HepG2 (cell line): Measurements from ENCODE around the gene EXOC3L4. TPM values are rescaled to one million over a fixed set of nuclear protein-coding genes. Genes with fewer than 3 reads are reported as not detected.

Experiments
- ATAD3A ChIP-seq: sonication (generic); formaldehyde crosslinking; IDR thresholded peaks from 2 replicates; pipeline ENCODE4 v1.4.0; 2020; ENCODE audit warnings: missing genetic modification reagents
- KMT2A ChIP-seq: sonication (generic); formaldehyde crosslinking; IDR thresholded peaks from 2 replicates; pipeline ENCODE4 v1.4.0; 2020; ENCODE audit warnings: missing genetic modification reagents
- LCORL ChIP-seq, 2 experiments: fragments of 450-650 bp in 1 of 2; sonication (generic) in 1 of 2; formaldehyde crosslinking in 1 of 2; IDR thresholded peaks; 2 replicates each; pipeline versions ENCODE4 v1.5.0 to v1.6.1; 2017 to 2020; ENCODE audit warnings: antibody characterized with exemption in 1 of 2, missing genetic modification reagents in 1 of 2
- MAF1 ChIP-seq: sonication (generic); formaldehyde crosslinking; IDR thresholded peaks from 2 replicates; pipeline ENCODE4 v1.5.0; 2020; ENCODE audit warnings: missing genetic modification reagents, borderline replicate concordance
- NFIB ChIP-seq: sonication (generic); formaldehyde crosslinking; IDR thresholded peaks from 2 replicates; pipeline ENCODE4 v1.9.0; 2021; ENCODE audit warnings: missing genetic modification reagents, mild to moderate bottlenecking, borderline replicate concordance
- POLR2AphosphoS5 ChIP-seq: IDR thresholded peaks from 2 replicates; pipeline ENCODE4 v1.6.1; 2012; ENCODE audit warnings: low read depth, low read length
- SALL2 ChIP-seq: sonication (generic); formaldehyde crosslinking; IDR thresholded peaks from 2 replicates; pipeline ENCODE4 v1.8.1; 2023; ENCODE audit warnings: mild to moderate bottlenecking, missing genetic modification reagents, inconsistent platforms
- SIN3A ChIP-seq: IDR thresholded peaks from 2 replicates; pipeline ENCODE4 v1.6.1; 2011; ENCODE audit warnings: low read depth, mild to moderate bottlenecking, control low read depth, low read length, borderline replicate concordance
- TRAFD1 ChIP-seq: sonication (generic); formaldehyde crosslinking; IDR thresholded peaks from 2 replicates; pipeline ENCODE4 v1.5.1; 2020; ENCODE audit warnings: missing genetic modification reagents, mild to moderate bottlenecking, borderline replicate concordance
- ZHX2 ChIP-seq, 2 experiments: sonication (generic) in 1 of 2; formaldehyde crosslinking in 1 of 2; IDR thresholded peaks; 2 replicates each; pipeline versions ENCODE4 v1.6.1 to v1.9.0; 2014 to 2022; ENCODE audit warnings: antibody characterized with exemption in 1 of 2, borderline replicate concordance in 1 of 2, inconsistent platforms in 1 of 2, low read depth in 1 of 2, missing genetic modification reagents in 1 of 2
- ZNF136 ChIP-seq: sonication (generic); formaldehyde crosslinking; IDR thresholded peaks from 2 replicates; pipeline ENCODE4 v1.8.1; 2022; ENCODE audit warnings: low read depth, mild to moderate bottlenecking, moderate library complexity, missing genetic modification reagents
- ZNF256 ChIP-seq: sonication (generic); formaldehyde crosslinking; conservative IDR thresholded peaks from 2 replicates; pipeline ENCODE4 v1.4.0; 2020; ENCODE audit warnings: missing genetic modification reagents
- ZNF441 ChIP-seq: sonication (generic); formaldehyde crosslinking; IDR thresholded peaks from 2 replicates; pipeline ENCODE4 v1.7.0; 2021; ENCODE audit warnings: missing genetic modification reagents, borderline replicate concordance
- ZNF460 ChIP-seq: sonication (generic); formaldehyde crosslinking; IDR thresholded peaks from 2 replicates; pipeline ENCODE4 v1.5.1; 2020; ENCODE audit warnings: missing genetic modification reagents, mild to moderate bottlenecking, borderline replicate concordance
- ZNF513 ChIP-seq: sonication (generic); formaldehyde crosslinking; conservative IDR thresholded peaks from 2 replicates; pipeline ENCODE4 v1.5.0; 2020; ENCODE audit warnings: missing genetic modification reagents
- polyA plus RNA-seq, 8 experiments: library from polyadenylated mRNA; depleted of rRNA in 3 of 8; stranded (reverse) in 7 of 8; unstranded in 1 of 8; fragments of >200 nt; fragmentation: Illumina TruSeq in 4 of 8; extraction: Trizol in 4 of 8; gene quantifications; 2 replicates each; pipeline versions ENCODE4 v1.2.1 to v1.2.3, GENCODE V29; 2011 to 2016; ENCODE audit warnings: low read depth in 4 of 8, missing spikeins in 1 of 8, mixed read lengths in 1 of 8; ENCODE audit not compliant: insufficient read depth in 1 of 8
- total RNA-seq, 5 experiments: library from RNA; depleted of rRNA; stranded (reverse); fragments of >200 nt; fragmentation: Illumina TruSeq; extraction: Trizol; gene quantifications; 2 replicates each; pipeline ENCODE4 v1.2.3, GENCODE V29; 2016; ENCODE audit warnings: low read depth in 1 of 5
- TF ChIP-seq, protein P1 (sequence below): sonication (generic); formaldehyde crosslinking; conservative IDR thresholded peaks from 2 replicates; pipeline ENCODE4 v1.4.0; 2020; ENCODE audit warnings: missing genetic modification reagents

Gene EXOC3L4
- total and polyA plus RNA-seq, 2 of the 13 experiments (the other 11 are each of a cell fraction or from before 2014, with no cell fraction given), result 11.8 to 27.0 TPM

- TF ChIP-seq ZNF256 (CRISPR knock-in tag) (no peak), NFIB (CRISPR knock-in tag) (no peak), ZNF136 (CRISPR knock-in tag) (no peak), ZNF513 (no peak), ATAD3A (no peak), ZHX2 (IDR thresholded peaks at IDR 0.05; ENCODE audit: low read depth) (no peak), ZHX2 (CRISPR knock-in tag; IDR thresholded peaks at IDR 0.05; ENCODE audit: borderline replicate concordance) (no peak), KMT2A (CRISPR knock-in tag) (no peak), ZNF460 (CRISPR knock-in tag) (no peak), TRAFD1 (no peak), MAF1 (CRISPR knock-in tag) (no peak), ZNF441 (CRISPR knock-in tag) (peak; percentile 56; the same call in 1 of the 2 replicates), LCORL (IDR thresholded peaks at IDR 0.05) (no peak), LCORL (CRISPR knock-in tag; IDR thresholded peaks at IDR 0.05) (peak; percentile 98), SALL2 (CRISPR knock-in tag) (no peak), POLR2AphosphoS5 (peak; percentile 61), SIN3A (peak; percentile 82)
- TF ChIP-seq, protein P1, sequence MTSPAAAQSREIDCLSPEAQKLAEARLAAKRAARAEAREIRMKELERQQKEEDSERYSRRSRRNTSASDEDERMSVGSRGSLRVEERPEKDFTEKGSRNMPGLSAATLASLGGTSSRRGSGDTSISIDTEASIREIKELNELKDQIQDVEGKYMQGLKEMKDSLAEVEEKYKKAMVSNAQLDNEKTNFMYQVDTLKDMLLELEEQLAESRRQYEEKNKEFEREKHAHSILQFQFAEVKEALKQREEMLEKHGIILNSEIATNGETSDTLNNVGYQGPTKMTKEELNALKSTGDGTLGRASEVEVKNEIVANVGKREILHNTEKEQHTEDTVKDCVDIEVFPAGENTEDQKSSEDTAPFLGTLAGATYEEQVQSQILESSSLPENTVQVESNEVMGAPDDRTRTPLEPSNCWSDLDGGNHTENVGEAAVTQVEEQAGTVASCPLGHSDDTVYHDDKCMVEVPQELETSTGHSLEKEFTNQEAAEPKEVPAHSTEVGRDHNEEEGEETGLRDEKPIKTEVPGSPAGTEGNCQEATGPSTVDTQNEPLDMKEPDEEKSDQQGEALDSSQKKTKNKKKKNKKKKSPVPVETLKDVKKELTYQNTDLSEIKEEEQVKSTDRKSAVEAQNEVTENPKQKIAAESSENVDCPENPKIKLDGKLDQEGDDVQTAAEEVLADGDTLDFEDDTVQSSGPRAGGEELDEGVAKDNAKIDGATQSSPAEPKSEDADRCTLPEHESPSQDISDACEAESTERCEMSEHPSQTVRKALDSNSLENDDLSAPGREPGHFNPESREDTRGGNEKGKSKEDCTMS, result no peak
Measured at GRCh38 chr14:103103461-103104388, 9.2 kb downstream of the EXOC3L4 start (continued).
